Common myeloid progenitor, CD34-positive (primary cell): ENCODE data around the gene GRID1.

Experiments used
- CTCF ChIA-PET: fragments of 350-600 bp; sonication (Branson Sonifier 250); formaldehyde crosslinking; loops from one replicate; lab custom pipeline; 2021; ENCODE audit warnings: antibody characterized with exemption; lab: Charles Lee
- POLR2A ChIA-PET: fragments of 350-600 bp; sonication (Branson Sonifier 250); formaldehyde crosslinking; loops from one replicate; lab custom pipeline; 2021; ENCODE audit warnings: antibody characterized with exemption; lab: Charles Lee
- DNase-seq, 3 donors: peaks; one replicate each; pipeline versions ENCODE4 v3.0.0 to v3.0.0-alpha.2; 2013
- H3K27ac ChIP-seq, 2 experiments: 1 replicate in 1 of 2; 2 replicates in 1 of 2; pipeline ENCODE4 v1.7.0; 2013; ENCODE audit warnings: inconsistent platforms in 2 of 2, low read length in 2 of 2, mild to moderate bottlenecking in 2 of 2, low read depth in 1 of 2, moderate library complexity in 1 of 2; ENCODE audit not compliant: severe bottlenecking in 2 of 2, insufficient read depth in 1 of 2, poor library complexity in 1 of 2
- H3K27me3 ChIP-seq, 5 experiments: replicated peaks in 2 of 5; 1 replicate in 3 of 5; 2 replicates in 2 of 5; pipeline versions ENCODE4 v1.6.1 to v1.7.0; 2013; ENCODE audit warnings: low read length in 4 of 5, mild to moderate bottlenecking in 2 of 5, moderate library complexity in 2 of 5, inconsistent platforms in 1 of 5; ENCODE audit not compliant: insufficient read depth in 5 of 5, control insufficient read depth in 4 of 5
- H3K36me3 ChIP-seq, 4 experiments: 1 replicate in 2 of 4; 2 replicates in 2 of 4; pipeline versions ENCODE4 v1.6.1 to v1.7.0; 2013; ENCODE audit warnings: low read length in 3 of 4, control low read depth in 1 of 4, mild to moderate bottlenecking in 1 of 4; ENCODE audit not compliant: control insufficient read depth in 4 of 4, insufficient read depth in 4 of 4
- H3K4me1 ChIP-seq, 4 experiments: 1 replicate in 3 of 4; 2 replicates in 1 of 4; pipeline versions ENCODE4 v1.6.1 to v1.7.1; 2013; ENCODE audit warnings: low read length in 3 of 4, mild to moderate bottlenecking in 3 of 4, control low read depth in 1 of 4, inconsistent platforms in 1 of 4, moderate library complexity in 1 of 4; ENCODE audit not compliant: control insufficient read depth in 4 of 4, insufficient read depth in 4 of 4; ENCODE audit errors: control extremely low read depth in 1 of 4
- H3K4me3 ChIP-seq, 7 experiments: 1 replicate in 4 of 7; 2 replicates in 3 of 7; pipeline versions ENCODE4 v1.5.1 to v1.7.0; 2013; ENCODE audit warnings: mild to moderate bottlenecking in 7 of 7, low read length in 6 of 7, moderate library complexity in 6 of 7, inconsistent platforms in 2 of 7, low read depth in 2 of 7, control low read depth in 1 of 7; ENCODE audit not compliant: insufficient read depth in 4 of 7, control insufficient read depth in 1 of 7; ENCODE audit errors: extremely low read depth in 1 of 7
- H3K9me3 ChIP-seq, 5 experiments: 1 replicate in 4 of 5; 2 replicates in 1 of 5; pipeline versions ENCODE4 v1.6.1 to v1.7.1; 2013; ENCODE audit warnings: low read length in 4 of 5, mild to moderate bottlenecking in 2 of 5, inconsistent platforms in 1 of 5, low read depth in 1 of 5, moderate library complexity in 1 of 5; ENCODE audit not compliant: control insufficient read depth in 4 of 5, insufficient read depth in 2 of 5; ENCODE audit errors: control extremely low read depth in 1 of 5
- WGBS: methylation state at CpG from one replicate; pipeline ENCODE4 v1.1.5; 2013; ENCODE audit not compliant: insufficient coverage; 5-methylcytosine and 5-hydroxymethylcytosine counted together

GRID1 gene

DNA sequence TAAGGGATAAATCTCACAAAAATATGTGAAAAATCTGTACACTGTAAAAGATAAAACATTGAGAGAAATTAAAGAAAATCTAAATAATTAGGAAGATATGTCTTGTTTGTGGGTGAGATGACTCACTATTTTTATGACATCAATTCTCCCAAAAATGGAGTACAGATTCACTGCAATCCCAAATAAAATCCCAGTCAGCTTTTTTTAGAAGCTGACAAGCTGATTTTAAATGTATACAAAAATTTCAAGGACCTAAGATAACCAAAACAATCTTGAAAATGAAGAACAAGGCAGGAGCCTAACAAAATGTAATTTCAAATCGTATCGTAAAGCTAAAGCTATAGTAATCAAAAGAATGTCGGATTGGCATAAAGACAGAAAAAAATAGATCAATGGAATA lies 458.1 kb downstream of the GRID1 start:
- CTCF ChIA-PET = no interaction called here
- DNase-seq = no peak
- WGBS = 100% methylated on average over 2 of the region's 3 CpGs

DNA sequence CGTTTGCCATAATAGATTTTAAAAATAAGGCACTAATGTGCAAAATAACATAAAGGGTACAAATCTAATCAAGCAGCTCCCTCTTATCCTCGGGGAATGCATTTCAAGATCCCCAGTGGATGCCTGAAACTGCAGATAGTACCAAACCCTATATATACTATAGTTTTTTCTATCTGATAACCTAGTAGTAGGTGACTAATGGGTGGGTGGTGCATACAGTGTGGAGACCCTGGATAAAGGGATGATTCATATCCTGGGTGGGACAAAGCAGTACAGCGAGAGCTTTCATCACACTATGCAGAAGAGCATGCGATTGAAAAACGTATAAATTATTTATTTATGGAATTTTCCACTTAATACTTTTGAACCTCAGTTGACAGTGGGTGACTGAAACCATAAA lies 464.5 kb downstream of the GRID1 start:
- H3K27ac ChIP-seq = no peak overlapping the region
- no peak for DNase-seq
- CTCF ChIA-PET = no interaction called here
- no CpG with 5 or more reads among the region's 5 CpGs for WGBS
- no peaks in the 10 kb centered on the region for H3K27me3 ChIP-seq
- H3K4me3 ChIP-seq = no peak overlapping the region
- no peaks in the 10 kb centered on the region for H3K36me3 ChIP-seq
- no peaks in the 10 kb centered on the region for H3K4me1 ChIP-seq
- no peaks in the 10 kb centered on the region for H3K9me3 ChIP-seq
- POLR2A ChIA-PET = no interaction called here

More for the DNA sequence above, 458.1 kb downstream of the GRID1 start:
- Histone ChIP-seq H3K36me3 (no peaks in the 10 kb centered on the region), H3K4me3 (no peak overlapping the region), H3K27ac (no peak overlapping the region), H3K27me3 (no peaks in the 10 kb centered on the region), H3K9me3 (no peaks in the 10 kb centered on the region), H3K4me1 (no peaks in the 10 kb centered on the region)
- POLR2A ChIA-PET = no interaction called here

DNA sequence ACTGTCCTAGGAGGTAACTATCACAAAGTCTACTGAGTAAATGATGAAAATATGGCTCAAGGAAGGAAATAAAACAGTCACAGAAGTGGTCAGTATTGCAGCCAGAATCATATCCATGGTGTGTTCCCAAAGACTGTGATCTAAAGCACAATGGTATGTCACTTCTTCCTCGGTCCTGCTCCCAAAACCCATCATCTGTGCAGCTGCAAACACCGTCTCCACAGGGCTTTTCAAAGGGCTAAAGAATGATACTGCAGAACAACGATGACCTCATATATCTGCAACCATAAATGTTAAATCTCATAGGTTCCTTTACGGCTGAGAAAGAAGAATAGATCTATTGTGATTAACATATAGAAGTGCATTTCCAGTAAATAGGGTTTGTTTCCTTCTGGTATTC lies 465.0 kb downstream of the GRID1 start:
- DNase-seq = no peak
- no peak overlapping the region for H3K4me3 ChIP-seq
- H3K9me3 ChIP-seq = no peaks in the 10 kb centered on the region
- ChIA-PET CTCF (no interaction called here), POLR2A (no interaction called here)
- H3K36me3 ChIP-seq = no peaks in the 10 kb centered on the region
- no peak overlapping the region for H3K27ac ChIP-seq
- 96% methylated on average over 2 of the region's 4 CpGs for WGBS
- H3K27me3 ChIP-seq = no peaks in the 10 kb centered on the region
- H3K4me1 ChIP-seq = no peaks in the 10 kb centered on the region

DNA sequence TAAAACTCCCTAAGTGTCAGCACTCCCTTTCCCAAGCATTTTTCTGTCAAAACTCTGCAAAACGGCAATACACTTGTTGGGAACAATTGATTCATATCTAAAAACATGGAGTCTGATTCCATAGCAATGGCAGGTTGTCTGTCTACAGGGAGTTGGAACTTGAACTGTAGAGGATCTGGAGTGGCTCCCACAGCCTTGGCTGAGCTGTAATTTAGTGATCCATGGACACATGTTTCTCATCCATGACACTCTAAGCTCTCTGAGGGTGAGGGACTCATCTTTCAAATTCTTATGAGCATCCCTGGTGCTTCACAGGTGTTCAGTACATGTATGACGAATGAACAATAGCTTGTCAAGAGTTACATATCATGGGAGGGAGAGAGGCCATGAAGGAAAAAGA lies 466.1 kb downstream of the GRID1 start:
- ChIA-PET CTCF (interaction anchor here (0.6 kb wide), 1 partner anchor 787 kb away, joined by 3 read pairs; no protein-coding TSS in a partner anchor), POLR2A (no interaction called here)
- H3K27me3 ChIP-seq = no peaks in the 10 kb centered on the region
- no peak overlapping the region for H3K27ac ChIP-seq
- no peaks in the 10 kb centered on the region for H3K4me1 ChIP-seq
- H3K4me3 ChIP-seq = no peak overlapping the region
- no peak for DNase-seq
- no peaks in the 10 kb centered on the region for H3K9me3 ChIP-seq
- WGBS = 100% methylated on average over 1 of the region's 2 CpGs
- H3K36me3 ChIP-seq = no peaks in the 10 kb centered on the region

DNA sequence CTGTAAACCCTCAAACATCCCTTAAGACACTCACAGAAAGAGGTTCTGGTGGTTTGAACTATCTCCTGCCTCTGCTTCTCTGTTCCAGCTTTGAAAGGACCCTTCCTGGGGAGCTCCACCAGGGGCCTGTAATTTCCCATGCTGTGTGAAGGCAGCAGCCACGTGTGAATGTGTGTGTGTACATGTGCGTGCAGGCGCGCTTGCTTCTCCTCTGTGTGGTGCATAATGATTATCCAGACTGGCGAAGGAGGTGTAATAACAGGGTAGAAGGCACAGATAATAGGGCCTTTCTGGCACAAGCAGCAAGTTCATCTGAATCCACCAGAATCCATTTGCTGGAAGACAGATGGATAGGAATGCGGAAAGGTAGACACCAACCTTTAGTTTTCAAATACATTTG lies 466.5 kb downstream of the GRID1 start:
- Histone ChIP-seq H3K4me3 (no peak overlapping the region), H3K36me3 (no peaks in the 10 kb centered on the region), H3K27me3 (no peaks in the 10 kb centered on the region), H3K4me1 (no peaks in the 10 kb centered on the region), H3K27ac (no peak overlapping the region), H3K9me3 (no peaks in the 10 kb centered on the region)
- ChIA-PET CTCF (no interaction called here), POLR2A (no interaction called here)
- DNase-seq = no peak
- 80% methylated on average over 3 of the region's 6 CpGs for WGBS

DNA sequence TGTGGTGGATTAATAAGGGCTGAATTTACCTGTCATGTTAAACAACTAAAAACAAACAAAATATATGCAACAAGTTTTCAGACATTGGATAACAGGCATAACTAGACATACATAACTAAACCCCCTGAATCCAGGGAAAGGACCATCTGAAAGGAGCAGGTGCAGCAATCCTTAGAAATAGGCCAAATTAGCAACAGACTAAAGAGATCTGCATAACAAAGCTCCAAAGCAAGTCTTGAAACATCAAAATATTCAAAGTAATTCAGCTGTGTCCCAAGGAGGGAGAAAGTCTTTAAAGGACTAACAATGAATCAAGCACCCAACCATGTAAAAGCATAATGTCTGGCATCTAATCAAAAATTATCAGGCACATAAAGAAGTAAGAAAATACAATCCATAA lies 475.1 kb downstream of the GRID1 start:
- no peak overlapping the region for H3K4me3 ChIP-seq
- no peaks in the 10 kb centered on the region for H3K4me1 ChIP-seq
- peaks cover 0 to 5% (median 0%) of the 10 kb centered on the region in 5 experiments for H3K27me3 ChIP-seq
- CTCF ChIA-PET = no interaction called here
- no peak for DNase-seq
- peaks cover 0 to 4% (median 0%) of the 10 kb centered on the region in 5 experiments for H3K9me3 ChIP-seq
- no peak overlapping the region for H3K27ac ChIP-seq
- POLR2A ChIA-PET = interaction anchor here (0.6 kb wide), 1 partner anchor 41 kb away, joined by 3 read pairs; no protein-coding TSS in a partner anchor
- H3K36me3 ChIP-seq = no peaks in the 10 kb centered on the region

DNA sequence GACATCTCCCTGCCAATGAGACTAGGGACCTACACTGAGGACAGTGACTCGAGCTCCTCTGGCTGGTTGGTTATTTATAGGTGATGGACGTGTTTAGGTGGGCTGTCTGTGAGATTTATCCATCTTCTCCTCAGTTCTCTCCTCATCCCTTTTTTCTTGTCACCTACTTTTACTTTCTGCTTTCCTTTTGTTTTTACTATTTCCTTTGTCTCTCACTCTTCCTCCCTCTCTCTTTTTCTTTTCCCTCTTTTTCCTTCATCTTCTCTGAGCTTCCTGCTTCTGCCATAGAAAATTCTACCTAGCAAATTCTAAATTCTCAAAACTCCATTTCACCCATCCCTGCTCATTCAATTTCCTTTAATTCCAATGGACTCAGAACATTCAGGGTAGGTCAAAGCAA lies 478.0 kb downstream of the GRID1 start:
- ChIA-PET CTCF (no interaction called here), POLR2A (no interaction called here)
- H3K36me3 ChIP-seq = no peaks in the 10 kb centered on the region
- no CpG with 5 or more reads among the region's 2 CpGs for WGBS
- no peak overlapping the region for H3K4me3 ChIP-seq
- no peaks in the 10 kb centered on the region for H3K4me1 ChIP-seq
- peaks cover 0 to 4% (median 0%) of the 10 kb centered on the region in 5 experiments for H3K9me3 ChIP-seq
- H3K27ac ChIP-seq = no peak overlapping the region
- no peak for DNase-seq
- peaks cover 0 to 5% (median 0%) of the 10 kb centered on the region in 5 experiments for H3K27me3 ChIP-seq
